ENCODE data around the gene PIK3AP1.

GRCh38 chr10:96718304-96718990 is 1.9 kb downstream of the PIK3AP1 start:
- TF ChIP-seq CTCF (IDR thresholded peaks at IDR 0.05) (no peak), POLR2A (IDR thresholded peaks at IDR 0.05) (no peak)

Measured in right lobe of liver (tissue), 4 donors.